ENCODE data around the gene ACSBG1.

DNA sequence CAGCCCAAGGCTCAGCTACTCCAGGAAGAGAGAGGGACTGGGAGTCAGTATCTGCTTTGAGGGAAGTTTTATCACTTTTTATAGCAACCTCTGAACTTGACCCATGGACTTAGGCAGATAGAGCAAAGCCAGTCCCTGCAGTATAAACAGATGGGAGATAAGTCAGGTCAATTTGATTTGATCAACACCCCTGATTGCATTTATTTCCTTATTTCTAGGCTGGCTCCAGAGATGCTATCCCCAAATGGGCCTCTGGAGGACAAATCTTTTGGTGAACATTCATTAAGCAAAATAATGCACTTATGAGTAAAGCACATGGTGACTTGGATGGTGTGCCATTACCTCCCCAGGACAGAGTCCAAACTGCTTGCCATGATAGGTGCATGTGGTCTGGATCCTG lies 94.1 kb downstream of the ACSBG1 start:
- TF ChIP-seq, protein P1, sequence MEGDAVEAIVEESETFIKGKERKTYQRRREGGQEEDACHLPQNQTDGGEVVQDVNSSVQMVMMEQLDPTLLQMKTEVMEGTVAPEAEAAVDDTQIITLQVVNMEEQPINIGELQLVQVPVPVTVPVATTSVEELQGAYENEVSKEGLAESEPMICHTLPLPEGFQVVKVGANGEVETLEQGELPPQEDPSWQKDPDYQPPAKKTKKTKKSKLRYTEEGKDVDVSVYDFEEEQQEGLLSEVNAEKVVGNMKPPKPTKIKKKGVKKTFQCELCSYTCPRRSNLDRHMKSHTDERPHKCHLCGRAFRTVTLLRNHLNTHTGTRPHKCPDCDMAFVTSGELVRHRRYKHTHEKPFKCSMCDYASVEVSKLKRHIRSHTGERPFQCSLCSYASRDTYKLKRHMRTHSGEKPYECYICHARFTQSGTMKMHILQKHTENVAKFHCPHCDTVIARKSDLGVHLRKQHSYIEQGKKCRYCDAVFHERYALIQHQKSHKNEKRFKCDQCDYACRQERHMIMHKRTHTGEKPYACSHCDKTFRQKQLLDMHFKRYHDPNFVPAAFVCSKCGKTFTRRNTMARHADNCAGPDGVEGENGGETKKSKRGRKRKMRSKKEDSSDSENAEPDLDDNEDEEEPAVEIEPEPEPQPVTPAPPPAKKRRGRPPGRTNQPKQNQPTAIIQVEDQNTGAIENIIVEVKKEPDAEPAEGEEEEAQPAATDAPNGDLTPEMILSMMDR (IDR thresholded peaks at IDR 0.05), result no peak
- TF ChIP-seq POLR2A (IDR thresholded peaks at IDR 0.05), result no peak

Data from ovary (tissue), 3 donors.